Muscle layer of colon (tissue), 2 donors: ENCODE data around the gene PCSK6.

Source experiments
- H3K27ac ChIP-seq: one replicate; pipeline ENCODE4 v1.7.0; 2013; ENCODE audit warnings: low read depth, mild to moderate bottlenecking, low read length, moderate library complexity
- H3K27me3 ChIP-seq, 2 donors: one replicate each; pipeline ENCODE4 v1.7.0; 2013; ENCODE audit warnings: low read length in 2 of 2, mild to moderate bottlenecking in 2 of 2; ENCODE audit not compliant: insufficient read depth in 2 of 2, control insufficient read depth in 1 of 2
- H3K36me3 ChIP-seq: one replicate; pipeline ENCODE4 v1.7.0; 2013; ENCODE audit warnings: mild to moderate bottlenecking, low read length; ENCODE audit not compliant: insufficient read depth
- H3K4me1 ChIP-seq: one replicate; pipeline ENCODE4 v1.7.0; 2013; ENCODE audit warnings: mild to moderate bottlenecking, low read length; ENCODE audit not compliant: insufficient read depth
- H3K4me3 ChIP-seq, 2 donors: one replicate each; pipeline ENCODE4 v1.7.0; 2013; ENCODE audit warnings: low read length in 2 of 2, low read depth in 1 of 2, mild to moderate bottlenecking in 1 of 2, moderate library complexity in 1 of 2
- H3K9ac ChIP-seq: one replicate; pipeline ENCODE4 v1.7.0; 2013; ENCODE audit warnings: low read length
- H3K9me3 ChIP-seq: one replicate; pipeline ENCODE4 v1.7.0; 2013; ENCODE audit warnings: mild to moderate bottlenecking, low read length
- donor health status: abdominal sarcoma.
- donor health status: Adenocarcinoma of cecum.

The PCSK6 gene

DNA sequence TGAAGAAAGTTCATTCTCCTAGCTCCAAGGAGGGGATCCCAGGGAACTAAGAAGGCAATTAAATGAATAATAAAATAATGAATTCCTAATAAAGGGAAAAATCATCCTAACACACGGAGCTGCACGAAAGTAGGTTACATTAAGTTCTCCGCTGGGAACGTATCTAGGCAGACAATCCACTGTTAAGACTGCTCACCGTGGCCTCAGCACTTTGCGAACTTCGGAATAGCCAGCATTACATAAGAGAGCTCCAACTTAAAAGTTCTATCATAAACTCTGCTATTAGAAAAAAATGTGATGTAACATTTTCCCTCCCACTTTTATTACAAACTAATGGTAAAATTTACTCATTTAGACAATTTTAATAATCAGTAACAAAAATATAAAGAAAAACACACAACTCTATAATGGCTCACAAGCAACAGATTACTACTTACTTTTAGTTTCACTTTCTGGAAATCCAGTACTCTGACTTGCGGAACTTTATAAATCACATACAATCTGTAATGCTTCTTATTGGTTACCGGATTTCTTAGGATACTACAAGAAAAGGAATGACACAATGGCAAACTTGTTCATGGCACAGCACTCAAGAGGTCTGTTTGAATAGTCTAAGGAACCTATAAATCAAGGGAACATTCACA, 202.9 kb downstream of the PCSK6 start:
- Histone ChIP-seq H3K9ac (no peak overlapping the region), H3K36me3 (peaks cover 47% of the 10 kb centered on the region), H3K27ac (no peak overlapping the region), H3K4me1 (no peaks in the 10 kb centered on the region), H3K9me3 (no peaks in the 10 kb centered on the region), H3K27me3 (no peaks in the 10 kb centered on the region), H3K4me3 (no peak overlapping the region)

DNA sequence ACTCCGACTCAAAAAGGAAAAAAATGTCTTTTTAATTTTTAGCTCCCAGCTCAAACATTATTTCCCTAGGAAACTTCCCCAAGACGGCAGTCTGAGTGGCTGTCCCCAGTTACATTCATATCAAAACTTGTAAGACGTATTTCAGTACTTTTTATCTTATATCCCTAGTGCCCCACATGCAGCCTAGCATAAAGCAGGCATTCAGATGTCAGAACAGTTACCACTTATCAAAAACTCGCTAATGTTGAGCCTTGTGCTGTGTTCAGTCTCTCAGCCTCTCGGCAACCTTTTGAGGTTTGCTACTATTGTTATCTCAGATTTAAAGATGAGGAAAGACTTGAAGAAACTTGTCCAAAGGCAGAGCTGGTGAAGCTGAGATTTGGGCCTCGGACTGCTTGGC, 205.6 kb downstream of the PCSK6 start:
- H3K36me3 ChIP-seq, result peaks cover 66% of the 10 kb centered on the region
- H3K9me3 ChIP-seq, result no peaks in the 10 kb centered on the region
- no peaks in the 10 kb centered on the region for H3K27me3 ChIP-seq
- no peak overlapping the region for H3K27ac ChIP-seq
- no peaks in the 10 kb centered on the region for H3K4me1 ChIP-seq
- no peak overlapping the region for H3K4me3 ChIP-seq
- no peak overlapping the region for H3K9ac ChIP-seq

GRCh38 chr15:101280007-101280406, 209.5 kb downstream of the PCSK6 start:
- Histone ChIP-seq H3K4me3 (no peak overlapping the region), H3K9ac (no peak overlapping the region), H3K27ac (no peak overlapping the region), H3K36me3 (peaks cover 43% of the 10 kb centered on the region), H3K4me1 (peaks cover 6% of the 10 kb centered on the region), H3K27me3 (no peaks in the 10 kb centered on the region), H3K9me3 (no peaks in the 10 kb centered on the region)

DNA sequence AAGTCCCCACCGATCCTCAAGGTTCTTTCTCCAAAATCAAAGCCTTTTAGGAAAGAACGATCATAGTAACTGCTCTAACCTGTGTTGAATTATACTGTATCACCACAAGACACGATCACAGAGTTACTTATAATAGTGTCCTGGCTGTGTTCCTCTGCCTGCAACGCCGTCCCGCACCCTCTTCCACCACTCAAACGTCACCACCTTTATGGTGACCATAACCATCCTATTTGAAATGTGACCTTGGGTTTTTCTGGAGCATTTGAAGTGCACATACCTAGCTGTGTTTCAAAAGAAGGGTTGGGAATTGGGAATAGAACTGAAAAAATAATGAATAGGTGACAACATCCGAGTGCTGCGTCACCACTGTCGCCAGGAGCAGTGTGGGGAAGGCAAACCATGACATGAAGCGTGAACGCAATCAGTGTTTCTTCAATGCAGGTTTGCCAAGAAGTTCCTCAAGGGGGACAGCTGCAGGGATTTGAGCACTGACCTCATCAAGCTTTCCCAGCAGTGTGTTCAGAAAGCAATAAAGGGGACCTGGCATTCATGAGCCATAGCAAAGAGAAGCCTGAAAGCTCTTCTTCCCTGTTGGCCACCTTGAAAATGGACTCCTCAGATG, 211.5 kb downstream of the PCSK6 start:
- no peaks in the 10 kb centered on the region for H3K9me3 ChIP-seq
- peaks cover 47% of the 10 kb centered on the region for H3K36me3 ChIP-seq
- no peaks in the 10 kb centered on the region for H3K27me3 ChIP-seq
- H3K4me1 ChIP-seq, result peaks cover 6% of the 10 kb centered on the region
- peak overlapping the region; percentile 48 to 60 for H3K4me3 ChIP-seq
- no peak overlapping the region for H3K9ac ChIP-seq
- H3K27ac ChIP-seq, result peak overlapping the region; percentile 76

DNA sequence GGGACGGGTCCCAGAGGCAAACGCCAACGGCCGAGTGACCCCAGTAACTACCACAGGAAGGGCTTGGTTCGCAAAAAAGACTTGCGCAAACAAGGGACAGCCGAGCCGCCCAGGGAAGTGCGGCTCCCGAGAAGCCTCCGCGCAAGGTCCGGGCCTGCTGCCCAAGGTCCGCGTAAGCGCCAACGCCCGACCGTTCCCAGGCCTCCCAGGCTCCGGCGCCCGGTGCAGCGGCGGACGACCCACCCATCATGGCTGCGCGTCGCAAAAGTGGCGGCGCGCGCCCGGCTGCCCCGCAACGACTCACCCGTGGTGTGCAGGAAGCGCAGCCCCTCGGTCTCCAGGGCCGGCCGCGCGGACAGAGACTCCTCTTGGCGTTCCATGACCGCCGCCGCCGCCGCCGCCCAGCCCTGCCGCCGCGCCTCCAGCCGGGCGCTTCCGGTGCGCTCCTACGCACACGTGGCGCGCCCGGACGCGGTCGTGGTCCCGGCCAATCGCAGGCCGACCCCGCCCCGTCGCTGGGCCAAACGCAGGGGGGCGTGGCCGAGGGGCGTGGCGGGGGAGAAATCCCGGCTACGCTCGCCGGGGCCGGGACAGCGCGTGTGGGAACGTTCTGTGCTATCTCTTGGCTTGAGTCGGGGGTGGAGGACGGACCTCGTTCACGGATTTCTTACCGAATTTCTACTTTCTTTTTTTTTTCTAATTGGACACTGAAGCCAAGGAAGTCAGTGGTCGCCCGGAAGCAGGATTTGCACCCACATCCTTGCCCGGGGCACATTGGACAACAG, 212.3 kb downstream of the PCSK6 start, which contains the start of gene SELENOS:
Gene SELENOS (minus strand): TSS at position 448 of the 785 bp plus-strand sequence. CDS start 68 bp downstream, at position 380.
- Histone ChIP-seq H3K27me3 (no peaks in the 10 kb centered on the region), H3K27ac (peak within 1 kb of the TSS; percentile 76), H3K4me1 (peaks cover 6% of the 10 kb centered on the region), H3K4me3 (peak within 1 kb of the TSS; percentile 78 to 89), H3K9ac (peak within 1 kb of the TSS; percentile 93), H3K36me3 (peaks cover 51% of the 10 kb centered on the region), H3K9me3 (no peaks in the 10 kb centered on the region)

- Histone ChIP-seq H3K9me3 (no peaks in the 10 kb centered on the region), H3K9ac (peak overlapping the region; percentile 93), H3K4me1 (peaks cover 6% of the 10 kb centered on the region), H3K36me3 (peaks cover 54% of the 10 kb centered on the region), H3K4me3 (peak overlapping the region; percentile 78 to 89), H3K27ac (peak overlapping the region; percentile 75), H3K27me3 (no peaks in the 10 kb centered on the region)
Measured at GRCh38 chr15:101276501-101277037, 212.9 kb downstream of the PCSK6 start.

DNA sequence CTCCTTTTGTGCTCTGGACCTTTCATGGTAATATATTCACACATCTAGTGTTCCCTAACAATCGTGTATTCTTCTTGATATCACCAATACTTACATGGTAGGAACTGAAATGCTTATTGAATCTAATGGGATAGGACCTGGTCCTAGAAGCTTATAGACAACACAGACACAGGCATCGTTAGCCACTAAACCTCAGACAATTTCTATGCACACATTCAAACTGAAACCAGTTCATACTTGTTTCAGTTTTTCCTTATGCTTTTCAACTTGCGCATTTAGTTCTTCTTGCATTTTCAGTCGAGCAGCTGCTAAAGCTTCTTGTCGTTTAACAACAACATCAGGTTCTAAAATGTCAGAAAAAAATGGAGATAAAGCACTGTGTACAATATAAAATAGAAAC, 214.5 kb downstream of the PCSK6 start:
- no peak overlapping the region for H3K27ac ChIP-seq
- H3K27me3 ChIP-seq, result no peaks in the 10 kb centered on the region
- no peaks in the 10 kb centered on the region for H3K9me3 ChIP-seq
- no peak overlapping the region for H3K4me3 ChIP-seq
- peaks cover 6% of the 10 kb centered on the region for H3K4me1 ChIP-seq
- peaks cover 53% of the 10 kb centered on the region for H3K36me3 ChIP-seq
- H3K9ac ChIP-seq, result no peak overlapping the region

- H3K9me3 ChIP-seq, result no peaks in the 10 kb centered on the region
- no peak overlapping the region for H3K27ac ChIP-seq
- peaks cover 6% of the 10 kb centered on the region for H3K4me1 ChIP-seq
- no peak overlapping the region for H3K9ac ChIP-seq
- H3K27me3 ChIP-seq, result no peaks in the 10 kb centered on the region
- H3K4me3 ChIP-seq, result no peak overlapping the region
- peaks cover 49% of the 10 kb centered on the region for H3K36me3 ChIP-seq
Measured at GRCh38 chr15:101273534-101273933, 216.0 kb downstream of the PCSK6 start.

- peaks cover 49% of the 10 kb centered on the region for H3K36me3 ChIP-seq
Measured at GRCh38 chr15:101272584-101272983, 216.9 kb downstream of the PCSK6 start.

GRCh38 chr15:101269479-101270223, 219.9 kb downstream of the PCSK6 start:
- no peaks in the 10 kb centered on the region for H3K4me1 ChIP-seq
- no peaks in the 10 kb centered on the region for H3K27me3 ChIP-seq
- no peaks in the 10 kb centered on the region for H3K9me3 ChIP-seq
- peaks cover 44% of the 10 kb centered on the region for H3K36me3 ChIP-seq
- no peak overlapping the region for H3K27ac ChIP-seq
- no peak overlapping the region for H3K4me3 ChIP-seq
- H3K9ac ChIP-seq, result no peak overlapping the region

More at GRCh38 chr15:101272584-101272983, 216.9 kb downstream of the PCSK6 start:
- Histone ChIP-seq H3K27me3 (no peaks in the 10 kb centered on the region), H3K4me1 (peaks cover under 1% of the 10 kb centered on the region), H3K9me3 (no peaks in the 10 kb centered on the region), H3K27ac (no peak overlapping the region), H3K9ac (no peak overlapping the region), H3K4me3 (no peak overlapping the region)
